GM23338 (cell line): ENCODE measurements around the gene LYPD5.
"Not testable (repeated sequence)": the region's sequence is repeated elsewhere in the genome, so short reads cannot be mapped to it uniquely, and the experiment has no call there.

Experiments
- EZH2 ChIP-seq: fragments of 200-600 bp; sonication (generic); IDR thresholded peaks from one replicate; pipeline ENCODE4 v1.8.0; 2017; ENCODE audit warnings: antibody characterized with exemption, mild to moderate bottlenecking, low read depth; ENCODE audit not compliant: unreplicated experiment
- JUNB ChIP-seq: IDR thresholded peaks from one replicate; pipeline ENCODE4 v1.6.1; 2016; ENCODE audit warnings: antibody characterized with exemption; ENCODE audit not compliant: unreplicated experiment
- NANOG ChIP-seq: IDR thresholded peaks from 2 replicates; pipeline ENCODE4 v1.6.1; 2016; ENCODE audit warnings: antibody characterized with exemption, borderline replicate concordance
- POLR2AphosphoS5 ChIP-seq: IDR thresholded peaks from 2 replicates; pipeline ENCODE4 v1.6.1; 2016; ENCODE audit warnings: antibody characterized with exemption, low read depth
- TF ChIP-seq, protein P1 (sequence below), 2 experiments: fragments of 200-600 bp in 1 of 2; sonication (generic) in 1 of 2; conservative IDR thresholded peaks; 2 replicates each; pipeline versions ENCODE4 v1.5.1 to v1.6.1; 2016 to 2017; ENCODE audit warnings: antibody characterized with exemption in 2 of 2, low read depth in 2 of 2, mild to moderate bottlenecking in 2 of 2, moderate library complexity in 1 of 2

- not testable (repeated sequence) for TF ChIP-seq POLR2AphosphoS5, EZH2, NANOG, JUNB
- TF ChIP-seq, protein P1, sequence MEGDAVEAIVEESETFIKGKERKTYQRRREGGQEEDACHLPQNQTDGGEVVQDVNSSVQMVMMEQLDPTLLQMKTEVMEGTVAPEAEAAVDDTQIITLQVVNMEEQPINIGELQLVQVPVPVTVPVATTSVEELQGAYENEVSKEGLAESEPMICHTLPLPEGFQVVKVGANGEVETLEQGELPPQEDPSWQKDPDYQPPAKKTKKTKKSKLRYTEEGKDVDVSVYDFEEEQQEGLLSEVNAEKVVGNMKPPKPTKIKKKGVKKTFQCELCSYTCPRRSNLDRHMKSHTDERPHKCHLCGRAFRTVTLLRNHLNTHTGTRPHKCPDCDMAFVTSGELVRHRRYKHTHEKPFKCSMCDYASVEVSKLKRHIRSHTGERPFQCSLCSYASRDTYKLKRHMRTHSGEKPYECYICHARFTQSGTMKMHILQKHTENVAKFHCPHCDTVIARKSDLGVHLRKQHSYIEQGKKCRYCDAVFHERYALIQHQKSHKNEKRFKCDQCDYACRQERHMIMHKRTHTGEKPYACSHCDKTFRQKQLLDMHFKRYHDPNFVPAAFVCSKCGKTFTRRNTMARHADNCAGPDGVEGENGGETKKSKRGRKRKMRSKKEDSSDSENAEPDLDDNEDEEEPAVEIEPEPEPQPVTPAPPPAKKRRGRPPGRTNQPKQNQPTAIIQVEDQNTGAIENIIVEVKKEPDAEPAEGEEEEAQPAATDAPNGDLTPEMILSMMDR (conservative IDR thresholded peaks at IDR 0.05; ENCODE audit: low read depth in 2 of 2), result not testable (repeated sequence)
These were observed 22.3 kb upstream of the LYPD5 start for GRCh38 chr19:43824572-43824971.
